A549 (cell line): ENCODE measurements around the gene WDR38. TPM values are rescaled to one million over a fixed set of nuclear protein-coding genes. Genes with fewer than 3 reads are reported as not detected.

ENCODE experiments used
- ATAC-seq, 2 experiments: fragments of 200-7000 bp in 1 of 2; fragments of >200 bp in 1 of 2; cut with Nextera tagmentation in 1 of 2; cut with Tn5 transposase in 1 of 2; 3 replicates each; pipeline versions ENCODE4 v1.8.0 to v1.9.1; 2018 to 2020; ENCODE audit warnings: mild to moderate bottlenecking in 1 of 2, moderate library complexity in 1 of 2
- CTCF ChIA-PET: fragments of 300-600 bp; sonication (Branson Sonifier 250); formaldehyde crosslinking; extraction: SDS; loops from one replicate; lab custom pipeline; 2021; ENCODE audit warnings: antibody characterized with exemption, inconsistent platforms; lab: Yijun Ruan, JAX
- POLR2A ChIA-PET: fragments of 350-600 bp; formaldehyde crosslinking; extraction: SDS; loops from one replicate; lab custom pipeline; 2021; ENCODE audit warnings: antibody characterized with exemption, inconsistent platforms; lab: Yijun Ruan, JAX
- DNase-seq, 2 experiments: peaks; one replicate each; pipeline versions ENCODE4 v3.0.0 to v3.0.0-alpha.2; 2011 to 2016; ENCODE audit warnings: low read depth in 1 of 2, low spot score in 1 of 2
- FAIRE-seq: peaks from 2 replicates; lab custom pipeline; 2011; peaks lifted over from hg19 to GRCh38; lab: Jason Lieb, UNC
- H3K27ac ChIP-seq, 2 experiments: fragments of >200 bp; sonication (Bioruptor Twin); formaldehyde crosslinking; 3 replicates each; pipeline ENCODE4 v1.5.1; 2016 to 2017
- H3K4me1 ChIP-seq: fragments of >200 bp; sonication (Bioruptor Twin); formaldehyde crosslinking; 3 replicates; pipeline ENCODE4 v1.6.1; 2016
- H3K4me2 ChIP-seq: fragments of >200 bp; sonication (Bioruptor Twin); formaldehyde crosslinking; 3 replicates; pipeline ENCODE4 v1.6.1; 2016
- H3K4me3 ChIP-seq: fragments of >200 bp; sonication (Bioruptor Twin); formaldehyde crosslinking; 3 replicates; pipeline ENCODE4 v1.5.1; 2016
- H3K9me3 ChIP-seq: fragments of >200 bp; sonication (Bioruptor Twin); formaldehyde crosslinking; 3 replicates; pipeline ENCODE4 v1.6.1; 2016
- ATOH8 ChIP-seq: fragments of 250-450 bp; sonication (Bioruptor Pico); IDR thresholded peaks from 2 replicates; pipeline ENCODE4 v1.5.0; 2020; ENCODE audit warnings: low read depth, mild to moderate bottlenecking, moderate library complexity
- BHLHE40 ChIP-seq: IDR thresholded peaks from 2 replicates; pipeline ENCODE4 v1.6.1; 2012; ENCODE audit warnings: low read depth, low read length, inconsistent platforms
- CTCF ChIP-seq: fragments of >200 bp; sonication (Bioruptor Twin); formaldehyde crosslinking; IDR thresholded peaks from 3 replicates; pipeline ENCODE4 v1.5.1; 2016
- EHMT2 ChIP-seq: fragments of 200-600 bp; sonication (generic); IDR thresholded peaks from 2 replicates; pipeline ENCODE4 v1.6.1; 2016; ENCODE audit warnings: antibody characterized with exemption, low read depth, mild to moderate bottlenecking, moderate library complexity
- ELK1 ChIP-seq: fragments of 150-350 bp; IDR thresholded peaks from 2 replicates; pipeline ENCODE4 v1.6.1; 2014; ENCODE audit warnings: low read depth, mild to moderate bottlenecking, low read length
- EP300 ChIP-seq, 2 experiments: fragments of >200 bp; sonication (Bioruptor Twin); formaldehyde crosslinking; IDR thresholded peaks; 2 replicates in 1 of 2; 3 replicates in 1 of 2; pipeline ENCODE4 v1.6.1; 2016 to 2017
- ESRRA ChIP-seq: fragments of 150-350 bp; IDR thresholded peaks from 2 replicates; pipeline ENCODE4 v1.6.1; 2014; ENCODE audit warnings: mild to moderate bottlenecking, low read length, borderline replicate concordance
- FOSB ChIP-seq: fragments of 250-450 bp; sonication (Bioruptor Pico); IDR thresholded peaks from 2 replicates; pipeline ENCODE4 v1.5.0; 2020; ENCODE audit warnings: mild to moderate bottlenecking, moderate library complexity
- GATA3 ChIP-seq: IDR thresholded peaks from 2 replicates; pipeline ENCODE4 v1.6.1; 2012; ENCODE audit warnings: borderline replicate concordance
- HEYL ChIP-seq: fragments of 250-450 bp; sonication (Bioruptor Pico); IDR thresholded peaks from 2 replicates; pipeline ENCODE4 v1.8.0; 2021; ENCODE audit warnings: mild to moderate bottlenecking, moderate library complexity
- HOXA7 ChIP-seq: fragments of 250-450 bp; sonication (Bioruptor Pico); IDR thresholded peaks from 2 replicates; pipeline ENCODE4 v1.5.0; 2020; ENCODE audit warnings: mild to moderate bottlenecking, moderate library complexity
- HOXB5 ChIP-seq: fragments of 250-450 bp; sonication (Bioruptor Pico); IDR thresholded peaks from 2 replicates; pipeline ENCODE4 v1.5.0; 2020; ENCODE audit warnings: mild to moderate bottlenecking, moderate library complexity
- JUN ChIP-seq, 2 experiments: fragments of >200 bp; sonication (Bioruptor Twin); formaldehyde crosslinking; IDR thresholded peaks; 2 replicates in 1 of 2; 3 replicates in 1 of 2; pipeline ENCODE4 v1.6.1; 2016 to 2017
- MAFK ChIP-seq: fragments of 450-650 bp; IDR thresholded peaks from 2 replicates; pipeline ENCODE4 v1.6.1; 2014; ENCODE audit not compliant: partially characterized antibody
- MYC ChIP-seq: IDR thresholded peaks from 2 replicates; pipeline ENCODE4 v1.6.1; 2012; ENCODE audit warnings: mild to moderate bottlenecking, inconsistent platforms, low read length, improper control_type of control experiment, borderline replicate concordance
- PHF8 ChIP-seq: fragments of 200-600 bp; sonication (generic); IDR thresholded peaks from 2 replicates; pipeline ENCODE4 v1.6.1; 2016; ENCODE audit warnings: low read depth, mild to moderate bottlenecking, antibody characterized with exemption, moderate library complexity, borderline replicate concordance
- POLR2A ChIP-seq: IDR thresholded peaks from 2 replicates; pipeline ENCODE4 v1.6.1; 2012; ENCODE audit warnings: mild to moderate bottlenecking, low read length
- POLR2AphosphoS2 ChIP-seq: conservative IDR thresholded peaks from 2 replicates; pipeline ENCODE4 v1.6.1; 2012; ENCODE audit warnings: low read length, improper control_type of control experiment, inconsistent platforms
- RAD21 ChIP-seq, 2 experiments: fragments of >200 bp in 1 of 2; sonication (Bioruptor Twin) in 1 of 2; formaldehyde crosslinking in 1 of 2; IDR thresholded peaks in 1 of 2; conservative IDR thresholded peaks in 1 of 2; 2 replicates in 1 of 2; 3 replicates in 1 of 2; pipeline ENCODE4 v1.6.1; 2012 to 2018; ENCODE audit warnings: inconsistent platforms in 1 of 2
- SMC3 ChIP-seq: fragments of >200 bp; sonication (Bioruptor Twin); formaldehyde crosslinking; IDR thresholded peaks from 3 replicates; pipeline ENCODE4 v1.6.1; 2018; ENCODE audit warnings: inconsistent platforms
- TFCP2L1 ChIP-seq: fragments of 250-450 bp; sonication (Bioruptor Pico); IDR thresholded peaks from 2 replicates; pipeline ENCODE4 v1.5.0; 2021; ENCODE audit warnings: mild to moderate bottlenecking
- ZC3H11A ChIP-seq: fragments of 450-650 bp; IDR thresholded peaks from 2 replicates; pipeline ENCODE4 v1.6.1; 2014; ENCODE audit warnings: antibody characterized with exemption, mild to moderate bottlenecking
- ZFP36 ChIP-seq: fragments of 450-650 bp; IDR thresholded peaks from 2 replicates; pipeline ENCODE4 v1.6.1; 2014; ENCODE audit warnings: borderline replicate concordance; ENCODE audit not compliant: partially characterized antibody
- WGBS: methylation state at CpG from one replicate; pipeline ENCODE4 v1.1.6; 2017; ENCODE audit errors: missing lambda C conversion rate; 5-methylcytosine and 5-hydroxymethylcytosine counted together
- polyA plus RNA-seq, 4 experiments: library from polyadenylated mRNA; depleted of rRNA in 3 of 4; stranded (reverse); fragments of >200 nt; fragmentation: RNase III in 1 of 4; extraction: RNeasy Plus Mini Kit Qiagen cat#74134 plus additional on column Dnase treatment in 1 of 4; gene quantifications; 2 replicates in 3 of 4; 3 replicates in 1 of 4; pipeline ENCODE4 v1.2.3, GENCODE V29; 2011 to 2017

WDR38 gene
- polyA plus RNA-seq, 2 of the 4 experiments (the other 2 are of a cell fraction): not detected

- POLR2A ChIA-PET: no interaction called here
- 96% methylated on average over 59 of the region's 60 CpGs for WGBS
Observed at GRCh38 chr9:124809741-124810500, 43.3 kb upstream of the WDR38 start.

GRCh38 chr9:124810663-124811355, 42.5 kb upstream of the WDR38 start:
- Histone ChIP-seq H3K9me3 (no peaks in the 10 kb centered on the region), H3K4me3 (no peak overlapping the region), H3K4me2 (peak overlapping the region; percentile 78), H3K27ac (peak overlapping the region; percentile 90 to 93), H3K4me1 (peaks cover 41% of the 10 kb centered on the region)
- ATAC-seq: peak; percentile 69 to 87
- FAIRE-seq: no peak
- ChIA-PET POLR2A (interaction anchor here (0.6 to 1.5 kb wide), 3 partner anchors 10 to 357 kb away, joined by 3 to 4 read pairs (median 4); partner anchors contain the start of gene NR6A1), CTCF (interaction anchor here (1.0 to 40.0 kb wide), 7 partner anchors 14 to 44 kb away, joined by 3 to 785 read pairs (median 4); partner anchors contain the start of genes NR6A1, OLFML2A and WDR38)
- WGBS: 29% methylated on average over 10 of the region's 12 CpGs
- DNase-seq: peak; percentile 78 to 80
- TF ChIP-seq ZFP36 (no peak), SMC3 (peak; percentile 23; the same call in 1 of the 3 replicates), ZC3H11A (no peak), RAD21 (conservative IDR thresholded peaks at IDR 0.05 in 1 of 2, IDR thresholded peaks at IDR 0.05 in 1 of 2) (peak; percentile 27 to 31; a peak in 2 of 5 replicates), POLR2A (0 out of 2 replicates have a peak, but pooled peaks have one; percentile 6), HOXA7 (no peak), GATA3 (no peak), MYC (no peak), POLR2AphosphoS2 (no peak), ATOH8 (CRISPR knock-in tag) (no peak), BHLHE40 (no peak), ELK1 (no peak), CTCF (peak; percentile 16; the same call in 1 of the 3 replicates), JUN (IDR thresholded peaks at IDR 0.05) (0 out of 5 replicates have a peak, but pooled peaks of 1 of the 2 experiments have one; percentile 33)

More at GRCh38 chr9:124809741-124810500, 43.3 kb upstream of the WDR38 start:
- Histone ChIP-seq H3K4me1 (peaks cover 41% of the 10 kb centered on the region), H3K4me3 (no peak overlapping the region), H3K4me2 (peak overlapping the region; percentile 78; the same call in 2 of the 3 replicates), H3K27ac (peak overlapping the region; percentile 90 to 93), H3K9me3 (no peaks in the 10 kb centered on the region)
- CTCF ChIA-PET: interaction anchor here (0.5 to 40.0 kb wide), 10 partner anchors 9 to 50 kb away, joined by 3 to 785 read pairs (median 4); partner anchors contain the start of genes NR6A1, OLFML2A and WDR38
- FAIRE-seq (no peak), ATAC-seq (no peak), DNase-seq (no peak)
- TF ChIP-seq HOXB5 (no peak), EP300 (IDR thresholded peaks at IDR 0.05) (no peak), EHMT2 (no peak), ESRRA (no peak), POLR2A (no peak), MAFK (no peak), PHF8 (no peak), FOSB (no peak), HEYL (CRISPR knock-in tag) (no peak), TFCP2L1 (no peak), CTCF (no peak), ATOH8 (CRISPR knock-in tag) (no peak)
